NCI-H2107 (cell line): Measurements from ENCODE around the gene TBCD.
A peak's percentile ranks its signal among the peaks of the same experiment; 100 is the strongest.

Experiments
- DNase-seq: peaks from one replicate; lab custom pipeline; 2025; lab: John Stamatoyannopoulos, UW

Gene TBCD

GRCh38 chr17:82926081-82926480 is 174.2 kb downstream of the TBCD start:
- DNase-seq: no peak

GRCh38 chr17:82926716-82927115 is 174.9 kb downstream of the TBCD start:
- no peak for DNase-seq

- DNase-seq: no peak
Observed at GRCh38 chr17:82927311-82927660, 175.4 kb downstream of the TBCD start.

- no peak for DNase-seq
Observed at GRCh38 chr17:82927661-82928601, 176.1 kb downstream of the TBCD start.

- no peak for DNase-seq
Observed at GRCh38 chr17:82929011-82929622, 177.3 kb downstream of the TBCD start.

- no peak for DNase-seq
Observed at GRCh38 chr17:82929676-82930042, 177.8 kb downstream of the TBCD start.

- DNase-seq: no peak
Observed at GRCh38 chr17:82930043-82930923, 178.4 kb downstream of the TBCD start.

- no peak for DNase-seq
Observed at GRCh38 chr17:82930924-82931698, 179.2 kb downstream of the TBCD start.

GRCh38 chr17:82931699-82932517 is 180.0 kb downstream of the TBCD start:
- no peak for DNase-seq

GRCh38 chr17:82932518-82933310 is 180.8 kb downstream of the TBCD start:
- DNase-seq: no peak

GRCh38 chr17:82933911-82934310 is 182.0 kb downstream of the TBCD start:
- DNase-seq: no peak

GRCh38 chr17:82935966-82936767 is 184.3 kb downstream of the TBCD start:
- DNase-seq: no peak

GRCh38 chr17:82936768-82937171 is 184.9 kb downstream of the TBCD start:
- no peak for DNase-seq

GRCh38 chr17:82937411-82938371 is 185.8 kb downstream of the TBCD start:
- DNase-seq: no peak

GRCh38 chr17:82938486-82938872 is 186.6 kb downstream of the TBCD start:
- no peak for DNase-seq

- DNase-seq: peak; percentile 60
Observed at GRCh38 chr17:82938873-82939620, 187.2 kb downstream of the TBCD start.

- DNase-seq: no peak
Observed at GRCh38 chr17:82939621-82940135, 187.8 kb downstream of the TBCD start.
